Measurements from ENCODE around the gene KIF18B. TPM values are rescaled to one million over a fixed set of nuclear protein-coding genes. Genes with fewer than 3 reads are reported as not detected.

KIF18B gene
- total RNA-seq, 2 experiments from 2014 or later = 0.05 to 0.08 TPM

DNA sequence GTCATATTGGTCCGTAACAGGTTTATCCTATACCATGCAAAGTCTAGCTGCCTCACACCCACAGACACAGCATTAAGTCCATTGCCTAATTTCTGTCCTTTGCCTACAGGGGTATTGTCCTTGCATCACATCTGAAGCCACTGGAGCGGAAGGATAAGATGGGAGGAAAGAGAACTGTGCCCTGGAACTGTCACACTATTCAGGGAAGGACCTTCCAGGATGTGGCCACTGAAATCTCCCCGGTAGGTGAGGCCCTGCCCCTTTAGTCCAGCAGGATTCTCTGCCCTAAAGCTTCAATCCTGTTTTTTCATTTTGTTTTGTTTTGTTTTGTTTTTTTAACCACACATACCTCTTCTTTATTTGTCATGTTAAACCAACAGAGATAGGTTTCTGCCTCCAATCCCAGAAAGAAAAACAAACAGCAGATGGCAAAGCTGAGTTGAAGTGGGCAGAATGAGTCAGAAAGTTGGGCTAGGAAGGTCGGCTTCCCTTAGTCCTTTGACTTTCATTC is 46.1 kb downstream of the KIF18B start:
- no peaks in the 10 kb centered on the region for H3K27me3 ChIP-seq (ENCODE audit: control insufficient read depth in 1 of 2, insufficient read depth in 2 of 2, low read length in 2 of 2)
- no peak overlapping the region for H3K4me3 ChIP-seq (ENCODE audit: low read length)
- TF ChIP-seq, protein P1, sequence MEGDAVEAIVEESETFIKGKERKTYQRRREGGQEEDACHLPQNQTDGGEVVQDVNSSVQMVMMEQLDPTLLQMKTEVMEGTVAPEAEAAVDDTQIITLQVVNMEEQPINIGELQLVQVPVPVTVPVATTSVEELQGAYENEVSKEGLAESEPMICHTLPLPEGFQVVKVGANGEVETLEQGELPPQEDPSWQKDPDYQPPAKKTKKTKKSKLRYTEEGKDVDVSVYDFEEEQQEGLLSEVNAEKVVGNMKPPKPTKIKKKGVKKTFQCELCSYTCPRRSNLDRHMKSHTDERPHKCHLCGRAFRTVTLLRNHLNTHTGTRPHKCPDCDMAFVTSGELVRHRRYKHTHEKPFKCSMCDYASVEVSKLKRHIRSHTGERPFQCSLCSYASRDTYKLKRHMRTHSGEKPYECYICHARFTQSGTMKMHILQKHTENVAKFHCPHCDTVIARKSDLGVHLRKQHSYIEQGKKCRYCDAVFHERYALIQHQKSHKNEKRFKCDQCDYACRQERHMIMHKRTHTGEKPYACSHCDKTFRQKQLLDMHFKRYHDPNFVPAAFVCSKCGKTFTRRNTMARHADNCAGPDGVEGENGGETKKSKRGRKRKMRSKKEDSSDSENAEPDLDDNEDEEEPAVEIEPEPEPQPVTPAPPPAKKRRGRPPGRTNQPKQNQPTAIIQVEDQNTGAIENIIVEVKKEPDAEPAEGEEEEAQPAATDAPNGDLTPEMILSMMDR (IDR thresholded peaks at IDR 0.05) = no peak
- H3K4me1 ChIP-seq (ENCODE audit: insufficient read depth, low read length) = peaks cover 26% of the 10 kb centered on the region
- DNase-seq (no peak), ATAC-seq (ENCODE audit: poor library complexity) (no peak)
- H3K4me1 Mint-ChIP-seq (ENCODE audit: low read depth) = peaks cover 23% of the 10 kb centered on the region
- ChIA-PET CTCF (interaction anchor here (1.0 kb wide), 1 partner anchor 19 kb away, joined by 3 read pairs; no protein-coding TSS in a partner anchor), POLR2A (no interaction called here)
- peak overlapping the region; percentile 77 for H3K4me3 Mint-ChIP-seq
- H3K9me3 ChIP-seq (ENCODE audit: control insufficient read depth in 1 of 2, insufficient read depth in 1 of 2, low read length in 2 of 2) = no peaks in the 10 kb centered on the region
- no peak overlapping the region for H3K27ac ChIP-seq (ENCODE audit: low read depth in 1 of 2, low read length in 2 of 2)
- peak overlapping the region; percentile 99 for H3K27ac Mint-ChIP-seq
- H3K27me3 Mint-ChIP-seq = peaks cover 23% of the 10 kb centered on the region
- intact Hi-C loops (cut with DNase I, micrococcal nuclease) = loop anchor here in 1 of 2 experiments (2.0 to 5.0 kb wide), 2 partner anchors 47 to 231 kb away; partner anchors contain the start of gene PLCD3
- H3K9me3 Mint-ChIP-seq = no peaks in the 10 kb centered on the region
- peaks cover 14% of the 10 kb centered on the region for H3K36me3 Mint-ChIP-seq (ENCODE audit: low read depth)
- no peaks in the 10 kb centered on the region for H3K36me3 ChIP-seq (ENCODE audit: insufficient read depth, low read length)

DNA sequence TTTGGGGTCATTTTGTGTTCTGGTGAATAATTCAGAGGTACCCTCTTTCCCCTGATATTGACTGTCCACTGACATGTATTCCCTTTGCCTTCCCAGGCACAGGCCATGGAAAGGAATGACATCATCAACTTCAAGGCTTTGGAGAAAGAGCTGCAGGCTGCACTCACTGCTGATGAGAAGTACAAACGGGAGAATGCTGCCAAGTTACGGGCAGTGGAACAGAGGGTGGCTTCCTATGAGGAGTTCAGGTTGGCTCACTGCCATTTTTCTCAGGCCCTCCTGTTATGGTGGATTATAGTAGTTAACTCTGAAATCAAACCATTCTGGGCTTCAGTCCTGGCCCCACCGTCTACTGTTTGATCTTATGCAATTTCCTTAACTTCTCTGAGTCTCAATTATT is 46.7 kb downstream of the KIF18B start:
- no peak overlapping the region for H3K4me3 ChIP-seq (ENCODE audit: low read length)
- no peaks in the 10 kb centered on the region for H3K36me3 ChIP-seq (ENCODE audit: insufficient read depth, low read length)
- DNase-seq (no peak), ATAC-seq (ENCODE audit: poor library complexity) (no peak)
- ChIA-PET CTCF (interaction anchor here (1.0 kb wide), 1 partner anchor 19 kb away, joined by 3 read pairs; no protein-coding TSS in a partner anchor), POLR2A (interaction anchor here (1.4 to 2.2 kb wide), 2 partner anchors 125 to 192 kb away, joined by 5 to 8 read pairs; partner anchors contain the start of gene DBF4B)
- Mint-ChIP-seq H3K27ac (peak overlapping the region; percentile 99), H3K4me3 (peak overlapping the region; percentile 95), H3K9me3 (no peaks in the 10 kb centered on the region), H3K36me3 (ENCODE audit: low read depth) (peaks cover 18% of the 10 kb centered on the region), H3K27me3 (peaks cover 17% of the 10 kb centered on the region), H3K4me1 (ENCODE audit: low read depth) (peaks cover 27% of the 10 kb centered on the region)
- intact Hi-C loops (cut with DNase I, micrococcal nuclease) = loop anchor here in 1 of 2 experiments (2.0 to 5.0 kb wide), 2 partner anchors 48 to 231 kb away; partner anchors contain the start of gene PLCD3
- TF ChIP-seq, protein P1 (IDR thresholded peaks at IDR 0.05) = no peak
- H3K27me3 ChIP-seq (ENCODE audit: control insufficient read depth in 1 of 2, insufficient read depth in 2 of 2, low read length in 2 of 2) = no peaks in the 10 kb centered on the region
- H3K27ac ChIP-seq (ENCODE audit: low read depth in 1 of 2, low read length in 2 of 2) = no peak overlapping the region
- H3K9me3 ChIP-seq (ENCODE audit: control insufficient read depth in 1 of 2, insufficient read depth in 1 of 2, low read length in 2 of 2) = no peaks in the 10 kb centered on the region
- H3K4me1 ChIP-seq (ENCODE audit: insufficient read depth, low read length) = peaks cover 26% of the 10 kb centered on the region

DNA sequence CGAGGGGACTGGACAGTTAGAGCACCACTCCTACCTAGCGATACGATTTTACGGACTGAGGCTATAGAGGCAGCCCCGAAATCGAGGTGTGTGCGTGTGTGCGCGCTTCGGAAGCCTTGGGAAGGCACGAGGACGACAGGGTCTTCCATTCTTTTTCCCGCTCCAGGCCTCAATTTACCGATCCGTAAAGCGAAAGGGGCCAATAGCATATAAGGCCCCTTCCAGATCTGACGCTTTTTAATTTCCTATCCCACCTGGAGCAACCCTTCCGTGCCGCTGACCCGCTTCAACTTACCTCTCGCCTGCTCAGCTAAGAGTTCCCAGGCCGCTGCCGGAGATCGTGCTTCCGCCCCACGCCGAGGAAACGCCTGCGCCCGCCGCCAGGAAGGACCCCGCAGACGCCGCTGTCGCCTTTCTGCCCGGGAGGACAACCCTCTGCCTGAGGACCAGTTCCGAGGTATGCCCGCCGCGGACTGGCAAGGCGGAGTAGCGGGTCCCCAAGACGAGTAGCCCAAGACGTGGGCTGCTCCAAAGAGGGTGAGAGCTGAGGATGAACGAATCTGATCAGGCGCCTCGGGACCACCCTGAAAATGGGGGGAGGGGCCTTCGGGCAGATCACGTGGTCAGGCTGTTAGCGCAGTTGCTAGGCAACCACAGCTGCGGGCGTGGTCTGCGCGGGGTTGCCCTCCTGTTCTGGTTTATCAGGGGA is 48.3 kb downstream of the KIF18B start, which contains the start of gene EFTUD2:
Gene EFTUD2 (minus strand): TSS at position 372 of the 709 bp plus-strand sequence. CDS start 4,924 bp downstream, outside the sequence.
- Histone ChIP-seq H3K27me3 (ENCODE audit: control insufficient read depth in 1 of 2, insufficient read depth in 2 of 2, low read length in 2 of 2) (no peaks in the 10 kb centered on the region), H3K4me1 (ENCODE audit: insufficient read depth, low read length) (peaks cover 29% of the 10 kb centered on the region), H3K27ac (ENCODE audit: low read depth in 1 of 2, low read length in 2 of 2) (peak within 1 kb of the TSS; percentile 98 to 99), H3K4me3 (ENCODE audit: low read length) (peak within 1 kb of the TSS; percentile 82), H3K36me3 (ENCODE audit: insufficient read depth, low read length) (peaks cover 7% of the 10 kb centered on the region), H3K9me3 (ENCODE audit: control insufficient read depth in 1 of 2, insufficient read depth in 1 of 2, low read length in 2 of 2) (no peaks in the 10 kb centered on the region)
- H3K27ac Mint-ChIP-seq = peak within 1 kb of the TSS; percentile 99
- ATAC-seq (ENCODE audit: poor library complexity) (peak; percentile 95), DNase-seq (peak; percentile 87 to 96 (median 91))
- H3K4me3 Mint-ChIP-seq = peak within 1 kb of the TSS; percentile 95
- peaks cover 10% of the 10 kb centered on the region for H3K27me3 Mint-ChIP-seq
- CTCF ChIA-PET = interaction anchor here (0.8 to 1.3 kb wide), 3 partner anchors 11 to 123 kb away, joined by 3 to 4 read pairs (median 3); no protein-coding TSS in a partner anchor
- H3K36me3 Mint-ChIP-seq (ENCODE audit: low read depth) = peaks cover 32% of the 10 kb centered on the region
- POLR2A ChIA-PET = interaction anchor here (0.5 to 2.2 kb wide), 24 partner anchors 9 to 1310 kb away, joined by 3 to 13 read pairs (median 4); partner anchors contain the start of genes DBF4B, DCAKD, HDAC5 and HEXIM1
- H3K4me1 Mint-ChIP-seq (ENCODE audit: low read depth) = peaks cover 37% of the 10 kb centered on the region
- TF ChIP-seq, protein P1 (IDR thresholded peaks at IDR 0.05) = no peak
- intact Hi-C loops (cut with DNase I, micrococcal nuclease) = loop anchor here (1.0 to 2.0 kb wide), 3 partner anchors 124 to 210 kb away; partner anchors contain the start of genes CCDC43 (in 1 of the 2) and NMT1 (in 1 of the 2)
- H3K9me3 Mint-ChIP-seq = no peaks in the 10 kb centered on the region
